OCI-LY3 (cell line): ENCODE results near the gene CSPG4.

Experiments used
- EZH2phosphoT487 ChIP-seq: fragments of 200-600 bp; shearing (Covaris generic); IDR thresholded peaks from 2 replicates; pipeline ENCODE4 v1.6.1; 2018; ENCODE audit warnings: antibody characterized with exemption, mixed run types, low read depth
- TF ChIP-seq, protein P1 (sequence below): fragments of 200-600, 300-600 bp; sonication (generic); IDR thresholded peaks from 2 replicates; pipeline ENCODE4 v1.5.1; 2014; ENCODE audit warnings: antibody characterized with exemption, low read length, low read depth

GRCh38 chr15:75640483-75641178 lies 72.0 kb downstream of the CSPG4 start:
- TF ChIP-seq, protein P1, sequence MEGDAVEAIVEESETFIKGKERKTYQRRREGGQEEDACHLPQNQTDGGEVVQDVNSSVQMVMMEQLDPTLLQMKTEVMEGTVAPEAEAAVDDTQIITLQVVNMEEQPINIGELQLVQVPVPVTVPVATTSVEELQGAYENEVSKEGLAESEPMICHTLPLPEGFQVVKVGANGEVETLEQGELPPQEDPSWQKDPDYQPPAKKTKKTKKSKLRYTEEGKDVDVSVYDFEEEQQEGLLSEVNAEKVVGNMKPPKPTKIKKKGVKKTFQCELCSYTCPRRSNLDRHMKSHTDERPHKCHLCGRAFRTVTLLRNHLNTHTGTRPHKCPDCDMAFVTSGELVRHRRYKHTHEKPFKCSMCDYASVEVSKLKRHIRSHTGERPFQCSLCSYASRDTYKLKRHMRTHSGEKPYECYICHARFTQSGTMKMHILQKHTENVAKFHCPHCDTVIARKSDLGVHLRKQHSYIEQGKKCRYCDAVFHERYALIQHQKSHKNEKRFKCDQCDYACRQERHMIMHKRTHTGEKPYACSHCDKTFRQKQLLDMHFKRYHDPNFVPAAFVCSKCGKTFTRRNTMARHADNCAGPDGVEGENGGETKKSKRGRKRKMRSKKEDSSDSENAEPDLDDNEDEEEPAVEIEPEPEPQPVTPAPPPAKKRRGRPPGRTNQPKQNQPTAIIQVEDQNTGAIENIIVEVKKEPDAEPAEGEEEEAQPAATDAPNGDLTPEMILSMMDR = peak; percentile 73
- no peak for TF ChIP-seq EZH2phosphoT487
